ENCODE results near the gene VSTM2L.

Gene VSTM2L

DNA sequence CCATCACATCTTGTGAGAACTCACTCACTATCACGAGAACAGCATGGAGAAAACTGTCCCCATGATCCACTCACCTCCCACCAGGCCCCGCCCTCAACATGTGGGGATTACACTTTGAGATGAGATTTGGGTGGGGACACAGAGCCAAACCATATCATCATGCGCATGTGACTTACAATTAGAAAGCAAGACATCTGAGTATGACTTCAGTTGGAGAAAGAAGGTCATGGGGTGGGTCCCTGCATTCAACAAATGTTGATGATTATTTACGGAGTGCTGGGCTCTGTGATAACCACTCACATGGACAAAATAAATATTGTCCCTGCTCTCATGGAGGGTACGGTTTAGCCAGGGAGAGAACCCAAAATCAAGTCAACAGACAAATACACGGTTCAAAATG is 37.9 kb downstream of the VSTM2L start:
- Histone ChIP-seq H3K9me2 (ENCODE audit: low read depth, low read length) (no peaks in the 10 kb centered on the region), H3K9me3 (ENCODE audit: low read length) (no peaks in the 10 kb centered on the region), H3K9ac (ENCODE audit: low read length) (no peak overlapping the region), H3K27me3 (ENCODE audit: insufficient read depth, low read length) (no peaks in the 10 kb centered on the region; the same call in 1 of the 2 replicates), H2AFZ (ENCODE audit: low read length) (no peak overlapping the region), H3K36me3 (ENCODE audit: insufficient read depth, low read length) (no peaks in the 10 kb centered on the region), H3K4me1 (ENCODE audit: insufficient read depth, low read length, severe bottlenecking) (peaks cover 7% of the 10 kb centered on the region), H3K4me2 (ENCODE audit: low read length) (no peak overlapping the region), H4K20me1 (ENCODE audit: insufficient read depth, low read length) (no peaks in the 10 kb centered on the region), H3K79me2 (ENCODE audit: insufficient read depth, low read length) (no peaks in the 10 kb centered on the region), H3K27ac (ENCODE audit: low read depth, low read length, poor library complexity, severe bottlenecking) (no peak overlapping the region), H3K4me3 (ENCODE audit: low read depth, low read length, poor library complexity, severe bottlenecking) (no peak overlapping the region), H3F3A (ENCODE audit: insufficient read depth, low read length) (no peaks in the 10 kb centered on the region)
- no peak for TF ChIP-seq EZH2 (IDR thresholded peaks at IDR 0.05; ENCODE audit: borderline replicate concordance, low read length)
- TF ChIP-seq, protein P1, sequence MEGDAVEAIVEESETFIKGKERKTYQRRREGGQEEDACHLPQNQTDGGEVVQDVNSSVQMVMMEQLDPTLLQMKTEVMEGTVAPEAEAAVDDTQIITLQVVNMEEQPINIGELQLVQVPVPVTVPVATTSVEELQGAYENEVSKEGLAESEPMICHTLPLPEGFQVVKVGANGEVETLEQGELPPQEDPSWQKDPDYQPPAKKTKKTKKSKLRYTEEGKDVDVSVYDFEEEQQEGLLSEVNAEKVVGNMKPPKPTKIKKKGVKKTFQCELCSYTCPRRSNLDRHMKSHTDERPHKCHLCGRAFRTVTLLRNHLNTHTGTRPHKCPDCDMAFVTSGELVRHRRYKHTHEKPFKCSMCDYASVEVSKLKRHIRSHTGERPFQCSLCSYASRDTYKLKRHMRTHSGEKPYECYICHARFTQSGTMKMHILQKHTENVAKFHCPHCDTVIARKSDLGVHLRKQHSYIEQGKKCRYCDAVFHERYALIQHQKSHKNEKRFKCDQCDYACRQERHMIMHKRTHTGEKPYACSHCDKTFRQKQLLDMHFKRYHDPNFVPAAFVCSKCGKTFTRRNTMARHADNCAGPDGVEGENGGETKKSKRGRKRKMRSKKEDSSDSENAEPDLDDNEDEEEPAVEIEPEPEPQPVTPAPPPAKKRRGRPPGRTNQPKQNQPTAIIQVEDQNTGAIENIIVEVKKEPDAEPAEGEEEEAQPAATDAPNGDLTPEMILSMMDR (IDR thresholded peaks at IDR 0.05; ENCODE audit: low read length): no peak

DNA sequence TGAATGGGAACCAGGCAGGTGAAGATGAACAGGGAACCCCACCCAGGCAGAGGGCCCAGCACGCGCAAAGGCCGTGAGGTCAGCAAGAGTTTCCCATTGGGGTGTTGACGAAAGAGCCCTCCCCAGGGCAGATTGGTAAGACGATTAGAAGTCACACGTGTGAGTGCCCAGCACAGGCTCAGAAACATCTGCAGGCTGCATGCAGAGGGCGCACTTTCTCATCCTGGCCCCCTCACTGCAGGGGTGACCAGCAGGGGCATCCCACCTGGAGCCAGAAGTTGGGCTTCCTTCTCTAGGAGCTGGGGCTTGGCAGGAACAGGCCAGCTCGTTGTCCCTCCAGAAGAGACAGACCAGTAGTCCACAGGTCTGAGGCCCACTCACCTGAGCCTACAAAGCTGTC is 38.4 kb downstream of the VSTM2L start:
- Histone ChIP-seq H3K4me3 (ENCODE audit: low read depth, low read length, poor library complexity, severe bottlenecking) (no peak overlapping the region), H3K36me3 (ENCODE audit: insufficient read depth, low read length) (no peaks in the 10 kb centered on the region), H3K9me3 (ENCODE audit: low read length) (no peaks in the 10 kb centered on the region), H3K79me2 (ENCODE audit: insufficient read depth, low read length) (no peaks in the 10 kb centered on the region), H3K4me1 (ENCODE audit: insufficient read depth, low read length, severe bottlenecking) (peaks cover 7% of the 10 kb centered on the region), H2AFZ (ENCODE audit: low read length) (no peak overlapping the region), H3K27me3 (ENCODE audit: insufficient read depth, low read length) (no peaks in the 10 kb centered on the region; the same call in 1 of the 2 replicates), H4K20me1 (ENCODE audit: insufficient read depth, low read length) (no peaks in the 10 kb centered on the region), H3K27ac (ENCODE audit: low read depth, low read length, poor library complexity, severe bottlenecking) (no peak overlapping the region), H3K9me2 (ENCODE audit: low read depth, low read length) (no peaks in the 10 kb centered on the region), H3K4me2 (ENCODE audit: low read length) (no peak overlapping the region), H3K9ac (ENCODE audit: low read length) (no peak overlapping the region), H3F3A (ENCODE audit: insufficient read depth, low read length) (no peaks in the 10 kb centered on the region)
- TF ChIP-seq, protein P1 (IDR thresholded peaks at IDR 0.05; ENCODE audit: low read length): peak; percentile 21; the same call in 1 of the 2 replicates
- no peak for TF ChIP-seq EZH2 (IDR thresholded peaks at IDR 0.05; ENCODE audit: borderline replicate concordance, low read length)

DNA sequence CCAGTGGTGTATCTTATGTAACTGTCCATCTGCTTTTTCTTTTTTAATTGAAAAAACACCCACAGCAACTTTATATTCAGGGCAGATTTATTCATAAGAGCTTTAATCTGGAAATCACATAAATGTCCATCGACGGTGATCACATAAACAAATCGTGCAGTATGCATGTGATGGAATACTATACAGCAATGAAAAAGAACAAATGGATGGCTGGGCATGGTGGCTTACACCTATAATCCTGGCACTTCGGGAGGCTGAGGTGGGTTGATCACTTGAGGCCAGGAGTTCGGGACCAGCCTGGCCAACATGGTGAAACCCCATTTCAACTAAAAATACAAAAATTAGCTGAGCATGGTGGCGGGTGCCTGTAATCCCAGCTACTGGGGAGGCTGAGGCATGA is 39.1 kb downstream of the VSTM2L start:
- Histone ChIP-seq H3K9me2 (ENCODE audit: low read depth, low read length) (no peaks in the 10 kb centered on the region), H3K4me3 (ENCODE audit: low read depth, low read length, poor library complexity, severe bottlenecking) (no peak overlapping the region), H3K27me3 (ENCODE audit: insufficient read depth, low read length) (no peaks in the 10 kb centered on the region; the same call in 1 of the 2 replicates), H2AFZ (ENCODE audit: low read length) (no peak overlapping the region), H3K27ac (ENCODE audit: low read depth, low read length, poor library complexity, severe bottlenecking) (no peak overlapping the region), H3F3A (ENCODE audit: insufficient read depth, low read length) (no peaks in the 10 kb centered on the region), H3K36me3 (ENCODE audit: insufficient read depth, low read length) (no peaks in the 10 kb centered on the region), H3K9ac (ENCODE audit: low read length) (no peak overlapping the region), H3K9me3 (ENCODE audit: low read length) (no peaks in the 10 kb centered on the region), H3K4me1 (ENCODE audit: insufficient read depth, low read length, severe bottlenecking) (peaks cover 7% of the 10 kb centered on the region), H3K79me2 (ENCODE audit: insufficient read depth, low read length) (no peaks in the 10 kb centered on the region), H3K4me2 (ENCODE audit: low read length) (no peak overlapping the region), H4K20me1 (ENCODE audit: insufficient read depth, low read length) (no peaks in the 10 kb centered on the region)
- TF ChIP-seq, protein P1 (IDR thresholded peaks at IDR 0.05; ENCODE audit: low read length): no peak
- no peak for TF ChIP-seq EZH2 (IDR thresholded peaks at IDR 0.05; ENCODE audit: borderline replicate concordance, low read length)

Data from OCI-LY1 (cell line).